SK-N-MC (cell line): ENCODE data around the gene SLC17A2.

Experiments used
- EZH2 ChIP-seq: fragments of 200-600 bp; sonication (generic); IDR thresholded peaks from one replicate; pipeline ENCODE4 v1.6.1; 2017; ENCODE audit warnings: antibody characterized with exemption
- FOXP2 ChIP-seq: optimal IDR thresholded peaks from 2 replicates; pipeline ENCODE3; 2011; ENCODE audit warnings: mild to moderate bottlenecking, moderate library complexity; ENCODE audit not compliant: insufficient read depth; ENCODE audit errors: extremely low read length, control extremely low read depth
- POLR2AphosphoS5 ChIP-seq: IDR thresholded peaks from 2 replicates; pipeline ENCODE4 v1.6.1; 2012; ENCODE audit warnings: mild to moderate bottlenecking, low read depth, low read length, borderline replicate concordance

GRCh38 chr6:25963426-25964123, 33.1 kb upstream of the SLC17A2 start:
- TF ChIP-seq POLR2AphosphoS5: no peak
- no peak for TF ChIP-seq EZH2
- no peak for TF ChIP-seq FOXP2
